SK-N-MC (cell line): ENCODE data around the gene ENTPD1.

ENCODE experiments used
- DNase-seq: peaks from one replicate; pipeline ENCODE4 v3.0.0-alpha.2; 2011; ENCODE audit warnings: low read depth, low spot score
- H3K27ac ChIP-seq: fragments of 200-600 bp; sonication (generic); 2 replicates; pipeline ENCODE4 v1.5.1; 2016; ENCODE audit warnings: mixed run types
- H3K36me3 ChIP-seq: fragments of 200-600 bp; sonication (generic); 2 replicates; pipeline ENCODE4 v1.6.1; 2017; ENCODE audit warnings: antibody characterized with exemption, low read length, mixed read lengths; ENCODE audit not compliant: insufficient read depth
- H3K4me3 ChIP-seq: fragments of 200-600 bp; sonication (generic); 2 replicates; pipeline ENCODE4 v1.5.1; 2016
- H3K9ac ChIP-seq: fragments of 200-600 bp; sonication (generic); 2 replicates; pipeline ENCODE4 v1.8.0; 2017; ENCODE audit warnings: mixed run types, mixed read lengths; ENCODE audit not compliant: insufficient read length
- H3K9me3 ChIP-seq: fragments of 200-600 bp; sonication (generic); 2 replicates; pipeline ENCODE4 v1.6.1; 2017; ENCODE audit warnings: low read depth, mild to moderate bottlenecking, antibody characterized with exemption, low read length, moderate library complexity, mixed read lengths
- EZH2 ChIP-seq: fragments of 200-600 bp; sonication (generic); IDR thresholded peaks from one replicate; pipeline ENCODE4 v1.6.1; 2017; ENCODE audit warnings: antibody characterized with exemption
- FOXP2 ChIP-seq: optimal IDR thresholded peaks from 2 replicates; pipeline ENCODE3; 2011; ENCODE audit warnings: mild to moderate bottlenecking, moderate library complexity; ENCODE audit not compliant: insufficient read depth; ENCODE audit errors: extremely low read length, control extremely low read depth
- POLR2AphosphoS5 ChIP-seq: IDR thresholded peaks from 2 replicates; pipeline ENCODE4 v1.6.1; 2012; ENCODE audit warnings: mild to moderate bottlenecking, low read depth, low read length, borderline replicate concordance

ENTPD1 gene

DNA sequence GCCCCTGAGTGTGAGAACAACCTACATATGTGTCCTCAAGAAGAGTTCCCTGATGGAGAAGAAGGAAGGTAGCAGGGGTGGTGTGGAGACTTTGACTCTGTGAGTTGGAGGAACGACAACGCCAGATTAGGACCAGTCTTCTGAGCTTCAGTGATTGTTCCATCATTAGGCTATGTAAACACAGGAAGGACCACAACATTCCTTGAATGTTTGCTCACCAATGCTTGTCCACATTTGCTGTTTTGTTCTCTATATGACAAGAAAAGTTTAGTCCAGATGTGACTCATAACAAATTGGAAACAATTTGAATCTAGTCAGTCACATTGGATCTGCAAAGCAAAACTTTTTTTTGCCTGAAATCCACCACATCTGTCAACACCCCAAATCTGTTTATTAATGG lies 62.7 kb downstream of the ENTPD1 start:
- H3K9me3 ChIP-seq = no peaks in the 10 kb centered on the region
- TF ChIP-seq EZH2 (no peak), FOXP2 (no peak), POLR2AphosphoS5 (no peak)
- H3K36me3 ChIP-seq = no peaks in the 10 kb centered on the region
- H3K27ac ChIP-seq = no peak overlapping the region
- DNase-seq = no peak
- no peak overlapping the region for H3K4me3 ChIP-seq
- H3K9ac ChIP-seq = no peak overlapping the region

DNA sequence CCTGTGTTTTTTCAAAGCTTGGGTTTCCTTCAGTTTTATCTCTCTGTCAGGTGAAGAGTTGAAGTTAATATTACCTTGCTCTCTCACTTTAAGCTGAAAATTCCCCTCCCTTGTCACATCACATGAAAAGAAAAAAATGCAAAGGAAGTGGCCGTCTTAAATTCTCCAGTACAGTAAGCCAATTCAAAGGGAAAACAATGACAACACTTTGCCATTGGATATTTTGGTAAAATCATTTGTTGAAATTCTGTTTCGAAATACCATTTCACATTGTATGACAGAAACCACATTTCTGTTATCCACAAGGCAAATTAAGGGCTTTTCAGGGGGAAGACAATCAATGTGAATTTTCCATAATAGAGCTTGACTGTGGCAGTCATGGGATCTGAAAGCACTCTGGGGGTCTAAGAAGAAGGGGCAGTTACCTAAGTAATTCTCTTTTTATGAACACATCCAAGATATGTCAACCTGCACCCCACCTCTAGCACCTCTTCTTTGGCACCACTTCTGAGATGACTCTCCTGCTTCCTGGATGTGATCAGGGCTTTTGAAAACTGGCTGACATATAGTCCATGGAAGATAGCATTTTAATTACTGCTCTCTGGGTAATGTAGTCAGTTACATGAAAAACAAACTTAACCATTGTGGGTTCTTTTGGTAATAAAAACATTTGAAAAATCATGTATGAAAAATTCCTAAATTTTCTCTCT lies 63.8 kb downstream of the ENTPD1 start:
- no peaks in the 10 kb centered on the region for H3K36me3 ChIP-seq
- TF ChIP-seq EZH2 (no peak), FOXP2 (no peak), POLR2AphosphoS5 (no peak)
- no peak overlapping the region for H3K9ac ChIP-seq
- no peaks in the 10 kb centered on the region for H3K9me3 ChIP-seq
- H3K4me3 ChIP-seq = no peak overlapping the region
- no peak overlapping the region for H3K27ac ChIP-seq
- no peak for DNase-seq

DNA sequence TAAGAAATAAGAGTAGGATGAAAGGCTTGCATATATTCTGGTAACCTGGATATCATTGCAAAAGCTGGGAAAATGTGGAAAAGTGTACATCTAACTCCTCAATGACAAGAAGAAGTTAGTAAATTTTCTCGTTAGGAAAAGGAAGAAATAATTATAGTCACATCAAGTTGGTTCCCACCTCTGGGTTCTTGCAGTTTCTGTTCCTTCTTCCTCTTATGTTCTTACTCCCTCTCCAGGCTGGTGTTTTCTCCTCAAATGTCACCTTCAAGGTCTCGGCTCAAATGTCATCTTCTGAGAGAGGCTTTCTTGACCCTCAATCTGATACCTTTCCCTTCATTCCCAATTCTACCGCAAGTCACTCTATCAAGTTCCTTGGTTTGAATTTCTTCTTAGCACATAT lies 64.4 kb downstream of the ENTPD1 start:
- DNase-seq = no peak
- H3K36me3 ChIP-seq = no peaks in the 10 kb centered on the region
- H3K9ac ChIP-seq = no peak overlapping the region
- TF ChIP-seq POLR2AphosphoS5 (no peak), FOXP2 (no peak), EZH2 (no peak)
- no peak overlapping the region for H3K27ac ChIP-seq
- H3K9me3 ChIP-seq = no peaks in the 10 kb centered on the region
- no peak overlapping the region for H3K4me3 ChIP-seq

DNA sequence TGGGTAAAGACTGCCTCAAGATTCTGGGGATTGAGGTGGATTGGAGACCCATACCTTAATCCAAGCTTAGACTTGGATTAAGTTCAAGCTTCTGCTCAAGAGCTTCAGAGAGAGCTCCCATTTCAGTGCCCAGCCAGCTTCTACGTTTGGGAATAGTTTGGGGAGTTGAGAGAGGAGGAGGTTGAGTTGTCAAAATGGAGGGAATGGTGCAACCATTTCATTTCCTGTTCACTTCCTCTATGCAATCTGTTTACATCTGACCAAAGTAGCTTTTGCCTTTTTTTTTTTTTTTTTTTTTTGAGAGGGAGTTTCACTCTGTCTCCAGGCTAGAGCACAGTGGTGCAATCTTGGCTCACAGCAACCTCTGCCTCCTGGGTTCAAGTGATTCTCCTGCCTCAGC lies 65.8 kb downstream of the ENTPD1 start:
- no peak for TF ChIP-seq POLR2AphosphoS5
- DNase-seq = no peak

DNA sequence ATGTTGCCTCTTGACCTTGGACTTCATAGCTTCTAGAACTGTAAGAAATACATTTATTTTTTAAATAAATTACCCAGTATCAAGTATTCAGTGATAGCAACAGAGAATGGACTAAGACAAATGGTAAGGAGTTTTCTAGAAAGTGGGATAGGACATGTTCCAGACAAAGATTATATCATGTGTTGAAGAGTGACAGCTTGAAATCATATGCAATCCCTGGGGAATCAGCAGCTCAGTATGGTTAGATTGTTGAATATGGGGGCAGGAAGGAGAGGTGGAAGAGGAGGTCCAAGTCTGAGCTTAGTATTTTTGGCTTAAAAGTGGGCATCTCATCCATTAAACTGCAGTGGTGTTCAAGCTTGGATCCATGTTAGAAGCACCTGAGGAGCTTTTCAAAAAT lies 74.1 kb downstream of the ENTPD1 start:
- Histone ChIP-seq H3K36me3 (no peaks in the 10 kb centered on the region), H3K9me3 (no peaks in the 10 kb centered on the region), H3K4me3 (no peak overlapping the region), H3K27ac (no peak overlapping the region), H3K9ac (no peak overlapping the region)
- no peak for TF ChIP-seq FOXP2
- TF ChIP-seq POLR2AphosphoS5 = no peak
- no peak for TF ChIP-seq EZH2
- DNase-seq = no peak

More for the DNA sequence above, 65.8 kb downstream of the ENTPD1 start:
- H3K4me3 ChIP-seq = no peak overlapping the region
- no peaks in the 10 kb centered on the region for H3K36me3 ChIP-seq
- H3K27ac ChIP-seq = no peak overlapping the region
- no peak overlapping the region for H3K9ac ChIP-seq
- H3K9me3 ChIP-seq = no peaks in the 10 kb centered on the region

DNA sequence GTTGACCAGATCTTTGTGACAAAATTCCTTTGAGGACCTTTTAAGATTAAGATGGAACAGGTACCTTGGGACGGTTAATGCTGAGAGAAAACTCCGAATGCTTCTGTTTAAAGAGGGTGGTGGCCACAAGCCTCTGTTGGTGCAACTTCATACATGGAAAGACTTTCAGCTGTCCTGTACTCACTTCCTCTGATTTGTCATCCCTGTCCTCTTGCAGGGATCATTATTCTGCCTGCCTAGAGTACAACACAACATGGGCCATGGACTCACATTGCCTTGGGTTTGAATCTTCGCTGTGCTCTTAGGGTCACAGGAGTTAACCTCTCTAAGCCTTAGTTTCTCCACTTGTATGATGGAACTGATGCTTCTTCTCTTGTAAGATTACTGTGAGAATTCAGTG lies 75.1 kb downstream of the ENTPD1 start:
- H3K9me3 ChIP-seq = no peaks in the 10 kb centered on the region
- no peak overlapping the region for H3K4me3 ChIP-seq
- no peak overlapping the region for H3K27ac ChIP-seq
- TF ChIP-seq EZH2 (no peak), POLR2AphosphoS5 (no peak), FOXP2 (no peak)
- no peak for DNase-seq
- H3K36me3 ChIP-seq = no peaks in the 10 kb centered on the region
- H3K9ac ChIP-seq = no peak overlapping the region

DNA sequence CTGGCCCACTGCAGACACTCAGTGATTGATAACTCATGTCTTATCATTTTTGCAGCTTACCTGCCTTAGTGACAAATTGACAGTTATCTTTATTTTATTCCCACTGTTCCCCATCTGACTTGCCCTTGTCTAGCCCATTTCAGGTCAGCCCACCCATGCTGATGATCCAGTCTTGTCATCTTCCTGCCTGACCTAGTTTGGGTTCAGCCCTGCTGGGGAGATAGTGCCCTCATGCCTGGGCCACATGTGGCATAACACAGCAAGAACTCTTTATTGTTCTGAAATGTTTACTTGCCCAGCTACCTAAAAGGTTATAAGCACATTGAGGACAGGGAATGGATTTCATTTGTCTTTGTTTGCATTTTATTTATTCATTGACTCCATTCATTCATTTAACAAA lies 75.6 kb downstream of the ENTPD1 start:
- Histone ChIP-seq H3K9ac (no peak overlapping the region), H3K4me3 (no peak overlapping the region), H3K36me3 (no peaks in the 10 kb centered on the region), H3K9me3 (no peaks in the 10 kb centered on the region), H3K27ac (no peak overlapping the region)
- DNase-seq = no peak
- no peak for TF ChIP-seq FOXP2
- no peak for TF ChIP-seq POLR2AphosphoS5
- TF ChIP-seq EZH2 = no peak

DNA sequence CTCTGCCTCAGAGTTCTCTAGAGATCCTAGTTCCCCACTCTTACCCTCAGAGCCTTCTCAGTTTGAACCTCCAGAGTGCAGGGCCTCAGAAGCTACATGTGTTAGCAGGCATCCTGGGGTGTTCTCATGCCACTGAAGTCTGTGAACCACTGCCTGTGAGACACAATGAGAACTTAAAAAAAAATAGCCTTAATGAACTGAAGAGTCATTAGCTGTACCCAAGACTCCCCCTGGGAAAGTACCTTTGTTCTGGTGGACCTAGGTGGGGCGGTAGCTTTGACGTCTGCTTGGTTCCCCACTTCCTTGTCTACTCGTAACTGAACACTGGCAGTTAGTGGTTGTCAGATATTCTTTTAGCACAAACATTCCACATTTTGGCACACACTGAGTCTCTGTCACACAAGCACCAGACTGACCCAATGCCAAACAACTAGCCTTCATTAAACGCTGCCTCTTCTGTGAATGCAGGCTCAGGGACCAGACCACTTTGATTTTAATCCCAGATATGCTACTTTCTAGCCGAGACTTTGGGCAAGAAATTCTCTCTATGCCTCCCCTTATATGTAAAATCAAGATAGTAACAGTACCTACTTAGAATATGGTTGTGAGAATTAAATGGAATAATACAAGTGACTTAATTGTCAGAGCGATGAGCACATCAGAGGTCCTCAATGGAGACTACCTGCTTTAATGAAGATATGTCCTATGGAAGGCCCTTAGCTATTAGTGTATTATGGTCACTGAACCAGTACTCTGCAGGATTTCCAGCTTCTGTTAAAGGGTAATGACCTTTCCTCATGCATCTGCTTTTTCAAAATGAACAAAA lies 76.5 kb downstream of the ENTPD1 start:
- H3K27ac ChIP-seq = no peak overlapping the region
- H3K9me3 ChIP-seq = no peaks in the 10 kb centered on the region
- TF ChIP-seq POLR2AphosphoS5 = no peak
- no peak for TF ChIP-seq FOXP2
- no peak for TF ChIP-seq EZH2
- H3K4me3 ChIP-seq = no peak overlapping the region
- H3K36me3 ChIP-seq = no peaks in the 10 kb centered on the region
- H3K9ac ChIP-seq = no peak overlapping the region
- no peak for DNase-seq
